ENCODE measurements around the gene RCAN3. TPM values are rescaled to one million over a fixed set of nuclear protein-coding genes. Genes with fewer than 3 reads are reported as not detected.

Gene RCAN3
- total and polyA plus RNA-seq, 2 of the 13 experiments (the other 11 are each of a cell fraction or from before 2014, with no cell fraction given) = 12.2 to 13.3 TPM

DNA sequence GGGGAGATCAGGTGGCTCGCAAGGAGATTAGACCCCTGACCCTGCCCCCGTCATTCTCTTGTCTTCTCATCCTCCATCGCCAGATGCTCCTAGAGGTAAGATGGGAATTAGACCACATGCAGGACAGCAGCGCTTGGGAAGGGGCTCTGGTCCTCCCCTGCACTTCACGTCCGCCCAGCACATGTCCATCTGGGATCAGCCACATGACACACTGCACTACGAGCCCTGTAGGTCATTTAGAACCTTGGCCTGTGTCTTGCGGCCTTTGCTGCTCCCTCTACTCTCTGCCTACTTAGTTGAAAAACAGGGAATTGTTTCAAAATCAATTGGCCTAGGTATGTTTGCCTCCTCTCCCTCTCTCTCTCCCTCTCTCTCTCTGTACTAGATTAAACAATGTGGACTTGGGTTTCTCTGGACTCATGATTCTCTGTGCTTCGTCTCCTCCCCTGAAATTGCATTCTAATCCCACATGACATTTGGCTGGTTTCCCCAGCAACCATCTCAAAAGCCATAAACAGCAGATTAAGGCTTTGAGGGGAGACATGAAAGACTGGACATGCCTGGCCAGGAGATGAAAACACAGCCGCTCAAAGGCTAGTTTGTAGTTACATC lies 49.4 kb downstream of the RCAN3 start (continued):
- TF ChIP-seq, protein P1, sequence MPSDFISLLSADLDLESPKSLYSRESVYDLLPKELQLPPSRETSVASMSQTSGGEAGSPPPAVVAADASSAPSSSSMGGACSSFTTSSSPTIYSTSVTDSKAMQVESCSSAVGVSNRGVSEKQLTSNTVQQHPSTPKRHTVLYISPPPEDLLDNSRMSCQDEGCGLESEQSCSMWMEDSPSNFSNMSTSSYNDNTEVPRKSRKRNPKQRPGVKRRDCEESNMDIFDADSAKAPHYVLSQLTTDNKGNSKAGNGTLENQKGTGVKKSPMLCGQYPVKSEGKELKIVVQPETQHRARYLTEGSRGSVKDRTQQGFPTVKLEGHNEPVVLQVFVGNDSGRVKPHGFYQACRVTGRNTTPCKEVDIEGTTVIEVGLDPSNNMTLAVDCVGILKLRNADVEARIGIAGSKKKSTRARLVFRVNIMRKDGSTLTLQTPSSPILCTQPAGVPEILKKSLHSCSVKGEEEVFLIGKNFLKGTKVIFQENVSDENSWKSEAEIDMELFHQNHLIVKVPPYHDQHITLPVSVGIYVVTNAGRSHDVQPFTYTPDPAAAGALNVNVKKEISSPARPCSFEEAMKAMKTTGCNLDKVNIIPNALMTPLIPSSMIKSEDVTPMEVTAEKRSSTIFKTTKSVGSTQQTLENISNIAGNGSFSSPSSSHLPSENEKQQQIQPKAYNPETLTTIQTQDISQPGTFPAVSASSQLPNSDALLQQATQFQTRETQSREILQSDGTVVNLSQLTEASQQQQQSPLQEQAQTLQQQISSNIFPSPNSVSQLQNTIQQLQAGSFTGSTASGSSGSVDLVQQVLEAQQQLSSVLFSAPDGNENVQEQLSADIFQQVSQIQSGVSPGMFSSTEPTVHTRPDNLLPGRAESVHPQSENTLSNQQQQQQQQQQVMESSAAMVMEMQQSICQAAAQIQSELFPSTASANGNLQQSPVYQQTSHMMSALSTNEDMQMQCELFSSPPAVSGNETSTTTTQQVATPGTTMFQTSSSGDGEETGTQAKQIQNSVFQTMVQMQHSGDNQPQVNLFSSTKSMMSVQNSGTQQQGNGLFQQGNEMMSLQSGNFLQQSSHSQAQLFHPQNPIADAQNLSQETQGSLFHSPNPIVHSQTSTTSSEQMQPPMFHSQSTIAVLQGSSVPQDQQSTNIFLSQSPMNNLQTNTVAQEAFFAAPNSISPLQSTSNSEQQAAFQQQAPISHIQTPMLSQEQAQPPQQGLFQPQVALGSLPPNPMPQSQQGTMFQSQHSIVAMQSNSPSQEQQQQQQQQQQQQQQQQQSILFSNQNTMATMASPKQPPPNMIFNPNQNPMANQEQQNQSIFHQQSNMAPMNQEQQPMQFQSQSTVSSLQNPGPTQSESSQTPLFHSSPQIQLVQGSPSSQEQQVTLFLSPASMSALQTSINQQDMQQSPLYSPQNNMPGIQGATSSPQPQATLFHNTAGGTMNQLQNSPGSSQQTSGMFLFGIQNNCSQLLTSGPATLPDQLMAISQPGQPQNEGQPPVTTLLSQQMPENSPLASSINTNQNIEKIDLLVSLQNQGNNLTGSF (CRISPR knock-in tag; IDR thresholded peaks at IDR 0.05) = 0 out of 2 replicates have a peak, but pooled peaks have one; percentile 60
- no peak for TF ChIP-seq ZNF569 (CRISPR knock-in tag; IDR thresholded peaks at IDR 0.05; ENCODE audit: borderline replicate concordance)
- no peak for TF ChIP-seq ZNF891 (CRISPR knock-in tag; IDR thresholded peaks at IDR 0.05)
- TF ChIP-seq CHD4 (IDR thresholded peaks at IDR 0.05; ENCODE audit: borderline replicate concordance, low read length) = no peak
- peak; percentile 50; the same call in 1 of the 2 replicates for TF ChIP-seq FOXC1 (CRISPR knock-in tag; IDR thresholded peaks at IDR 0.05; ENCODE audit: borderline replicate concordance)
- TF ChIP-seq SSRP1 (CRISPR knock-in tag; IDR thresholded peaks at IDR 0.05) = no peak
- TF ChIP-seq, protein P2, sequence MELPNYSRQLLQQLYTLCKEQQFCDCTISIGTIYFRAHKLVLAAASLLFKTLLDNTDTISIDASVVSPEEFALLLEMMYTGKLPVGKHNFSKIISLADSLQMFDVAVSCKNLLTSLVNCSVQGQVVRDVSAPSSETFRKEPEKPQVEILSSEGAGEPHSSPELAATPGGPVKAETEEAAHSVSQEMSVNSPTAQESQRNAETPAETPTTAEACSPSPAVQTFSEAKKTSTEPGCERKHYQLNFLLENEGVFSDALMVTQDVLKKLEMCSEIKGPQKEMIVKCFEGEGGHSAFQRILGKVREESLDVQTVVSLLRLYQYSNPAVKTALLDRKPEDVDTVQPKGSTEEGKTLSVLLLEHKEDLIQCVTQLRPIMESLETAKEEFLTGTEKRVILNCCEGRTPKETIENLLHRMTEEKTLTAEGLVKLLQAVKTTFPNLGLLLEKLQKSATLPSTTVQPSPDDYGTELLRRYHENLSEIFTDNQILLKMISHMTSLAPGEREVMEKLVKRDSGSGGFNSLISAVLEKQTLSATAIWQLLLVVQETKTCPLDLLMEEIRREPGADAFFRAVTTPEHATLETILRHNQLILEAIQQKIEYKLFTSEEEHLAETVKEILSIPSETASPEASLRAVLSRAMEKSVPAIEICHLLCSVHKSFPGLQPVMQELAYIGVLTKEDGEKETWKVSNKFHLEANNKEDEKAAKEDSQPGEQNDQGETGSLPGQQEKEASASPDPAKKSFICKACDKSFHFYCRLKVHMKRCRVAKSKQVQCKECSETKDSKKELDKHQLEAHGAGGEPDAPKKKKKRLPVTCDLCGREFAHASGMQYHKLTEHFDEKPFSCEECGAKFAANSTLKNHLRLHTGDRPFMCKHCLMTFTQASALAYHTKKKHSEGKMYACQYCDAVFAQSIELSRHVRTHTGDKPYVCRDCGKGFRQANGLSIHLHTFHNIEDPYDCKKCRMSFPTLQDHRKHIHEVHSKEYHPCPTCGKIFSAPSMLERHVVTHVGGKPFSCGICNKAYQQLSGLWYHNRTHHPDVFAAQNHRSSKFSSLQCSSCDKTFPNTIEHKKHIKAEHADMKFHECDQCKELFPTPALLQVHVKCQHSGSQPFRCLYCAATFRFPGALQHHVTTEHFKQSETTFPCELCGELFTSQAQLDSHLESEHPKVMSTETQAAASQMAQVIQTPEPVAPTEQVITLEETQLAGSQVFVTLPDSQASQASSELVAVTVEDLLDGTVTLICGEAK (IDR thresholded peaks at IDR 0.05) = no peak
- TF ChIP-seq, protein P2 (CRISPR knock-in tag; IDR thresholded peaks at IDR 0.05) = no peak
- TF ChIP-seq, protein P3, sequence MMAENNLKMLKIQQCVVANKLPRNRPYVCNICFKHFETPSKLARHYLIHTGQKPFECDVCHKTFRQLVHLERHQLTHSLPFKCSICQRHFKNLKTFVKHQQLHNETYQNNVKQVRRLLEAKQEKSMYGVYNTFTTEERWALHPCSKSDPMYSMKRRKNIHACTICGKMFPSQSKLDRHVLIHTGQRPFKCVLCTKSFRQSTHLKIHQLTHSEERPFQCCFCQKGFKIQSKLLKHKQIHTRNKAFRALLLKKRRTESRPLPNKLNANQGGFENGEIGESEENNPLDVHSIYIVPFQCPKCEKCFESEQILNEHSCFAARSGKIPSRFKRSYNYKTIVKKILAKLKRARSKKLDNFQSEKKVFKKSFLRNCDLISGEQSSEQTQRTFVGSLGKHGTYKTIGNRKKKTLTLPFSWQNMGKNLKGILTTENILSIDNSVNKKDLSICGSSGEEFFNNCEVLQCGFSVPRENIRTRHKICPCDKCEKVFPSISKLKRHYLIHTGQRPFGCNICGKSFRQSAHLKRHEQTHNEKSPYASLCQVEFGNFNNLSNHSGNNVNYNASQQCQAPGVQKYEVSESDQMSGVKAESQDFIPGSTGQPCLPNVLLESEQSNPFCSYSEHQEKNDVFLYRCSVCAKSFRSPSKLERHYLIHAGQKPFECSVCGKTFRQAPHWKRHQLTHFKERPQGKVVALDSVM (CRISPR knock-in tag; IDR thresholded peaks at IDR 0.05) = peak; percentile 51; the same call in 1 of the 2 replicates
- no peak for TF ChIP-seq HMG20A (CRISPR knock-in tag; IDR thresholded peaks at IDR 0.05; ENCODE audit: borderline replicate concordance)
- no peak for TF ChIP-seq FOXM1 (CRISPR knock-in tag; IDR thresholded peaks at IDR 0.05)
- no peak for TF ChIP-seq SMAD3 (CRISPR knock-in tag; IDR thresholded peaks at IDR 0.05)

All from HepG2 (cell line).